Esophagus squamous epithelium (tissue), 5 donors: ENCODE measurements around the gene SNX14. TPM values are rescaled to one million over a fixed set of nuclear protein-coding genes. Genes with fewer than 3 reads are reported as not detected.
A peak's percentile ranks its signal among the peaks of the same experiment; 100 is the strongest.
"Not testable (repeated sequence)": the region's sequence is repeated elsewhere in the genome, so short reads cannot be mapped to it uniquely, and the experiment has no call there.

ENCODE experiments used
- DNase-seq: peaks from one replicate; lab custom pipeline; 2025; lab: John Stamatoyannopoulos, UW
- H3K27ac ChIP-seq, 4 donors: fragments of 200-600 bp; sonication (generic); one replicate each; pipeline ENCODE4 v1.5.1; 2016 to 2019; ENCODE audit warnings: mild to moderate bottlenecking in 1 of 4
- H3K27me3 ChIP-seq, 4 donors: fragments of 200-600 bp; sonication (generic); 1 replicate in 3 of 4; 2 replicates in 1 of 4; pipeline versions ENCODE4 v1.5.1 to v1.6.0; 2017 to 2021; ENCODE audit warnings: antibody characterized with exemption in 1 of 4
- H3K36me3 ChIP-seq, 3 donors: fragments of 200-600 bp; sonication (generic); one replicate each; pipeline ENCODE4 v1.5.1; 2016 to 2019
- H3K4me1 ChIP-seq, 3 donors: fragments of 200-600 bp; sonication (generic); one replicate each; pipeline ENCODE4 v1.5.1; 2017 to 2019
- H3K4me3 ChIP-seq, 4 donors: fragments of 200-600 bp; sonication (generic); 1 replicate in 3 of 4; 2 replicates in 1 of 4; pipeline ENCODE4 v1.5.1; 2016 to 2019; ENCODE audit warnings: mild to moderate bottlenecking in 2 of 4, moderate library complexity in 1 of 4
- H3K9me3 ChIP-seq, 3 donors: fragments of 200-600 bp; sonication (generic); one replicate each; pipeline ENCODE4 v1.5.1; 2016 to 2019
- CTCF ChIP-seq, 6 experiments: fragments of 450-650 bp in 4 of 6; fragments of 200-600 bp in 2 of 6; sonication (generic) in 2 of 6; IDR thresholded peaks; one replicate each; pipeline ENCODE4 v1.5.1; 2016 to 2019; ENCODE audit warnings: antibody characterized with exemption in 6 of 6, mild to moderate bottlenecking in 4 of 6, moderate library complexity in 4 of 6
- POLR2A ChIP-seq, 4 donors: fragments of 450-650 bp; IDR thresholded peaks; one replicate each; pipeline ENCODE4 v1.6.1; 2017; ENCODE audit warnings: antibody characterized with exemption in 4 of 4, mild to moderate bottlenecking in 4 of 4, moderate library complexity in 3 of 4
- WGBS, 2 donors: methylation state at CpG; one replicate each; pipeline ENCODE4 v1.1.5; 2018; 5-methylcytosine and 5-hydroxymethylcytosine counted together
- intact Hi-C: fragments of 100-400 bp; cut with DNase I; formaldehyde crosslinking; loops from one replicate; pipeline ENCODE4 v1.15.0; 2022
- total RNA-seq, 4 donors: library from RNA; depleted of rRNA; stranded (reverse); fragments of >200 nt; gene quantifications; one replicate each; pipeline ENCODE4 v1.1.0, GENCODE V29; 2016
- donor health status: DM: yes; HTN: yes; CAD: no.

SNX14 gene
- total RNA-seq, 4 donors from 2014 or later: 40.5 to 52.3 (median 46.2) TPM

DNA sequence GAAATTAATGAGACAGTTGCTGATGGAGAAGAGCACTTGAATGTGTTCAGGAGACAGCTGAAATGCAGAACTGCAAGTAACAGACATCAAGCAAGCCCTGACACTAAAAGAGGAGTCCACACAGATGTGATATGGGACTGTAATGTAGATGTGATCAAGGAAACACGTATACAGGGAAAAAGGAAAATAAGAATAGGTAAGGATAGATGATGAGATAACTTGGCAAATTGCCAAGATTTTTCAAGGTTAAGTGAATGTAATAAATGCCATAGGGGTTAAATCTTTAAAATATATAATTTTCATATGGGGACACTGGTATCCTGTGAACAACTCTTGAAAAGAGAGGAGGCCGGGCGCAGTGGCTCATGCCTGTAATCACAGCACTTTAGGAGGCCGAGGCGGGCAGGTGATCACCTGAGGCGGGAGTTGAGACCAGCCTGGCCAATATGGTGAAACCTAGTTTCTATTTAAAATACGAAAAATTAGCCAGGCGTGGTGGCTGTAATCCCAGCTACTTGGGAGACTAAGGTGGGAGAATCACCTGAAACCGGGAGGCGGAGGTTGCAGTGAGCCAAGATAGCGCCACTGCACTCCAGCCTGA, 7.2 kb upstream of the SNX14 start:
- no peaks in the 10 kb centered on the region for H3K4me1 ChIP-seq
- TF ChIP-seq CTCF (IDR thresholded peaks at IDR 0.05) (no peak), POLR2A (IDR thresholded peaks at IDR 0.05) (no peak)
- intact Hi-C loops: no loop called here
- no peak overlapping the region for H3K27ac ChIP-seq
- H3K4me3 ChIP-seq: no peak overlapping the region
- no peaks in the 10 kb centered on the region for H3K9me3 ChIP-seq
- DNase-seq: no peak
- peaks cover 0 to 24% (median 0%) of the 10 kb centered on the region in 3 donors for H3K36me3 ChIP-seq
- no peaks in the 10 kb centered on the region for H3K27me3 ChIP-seq
- WGBS, 2 donors: 79 to 81% methylated on average over 11 of the region's 11 CpGs

DNA sequence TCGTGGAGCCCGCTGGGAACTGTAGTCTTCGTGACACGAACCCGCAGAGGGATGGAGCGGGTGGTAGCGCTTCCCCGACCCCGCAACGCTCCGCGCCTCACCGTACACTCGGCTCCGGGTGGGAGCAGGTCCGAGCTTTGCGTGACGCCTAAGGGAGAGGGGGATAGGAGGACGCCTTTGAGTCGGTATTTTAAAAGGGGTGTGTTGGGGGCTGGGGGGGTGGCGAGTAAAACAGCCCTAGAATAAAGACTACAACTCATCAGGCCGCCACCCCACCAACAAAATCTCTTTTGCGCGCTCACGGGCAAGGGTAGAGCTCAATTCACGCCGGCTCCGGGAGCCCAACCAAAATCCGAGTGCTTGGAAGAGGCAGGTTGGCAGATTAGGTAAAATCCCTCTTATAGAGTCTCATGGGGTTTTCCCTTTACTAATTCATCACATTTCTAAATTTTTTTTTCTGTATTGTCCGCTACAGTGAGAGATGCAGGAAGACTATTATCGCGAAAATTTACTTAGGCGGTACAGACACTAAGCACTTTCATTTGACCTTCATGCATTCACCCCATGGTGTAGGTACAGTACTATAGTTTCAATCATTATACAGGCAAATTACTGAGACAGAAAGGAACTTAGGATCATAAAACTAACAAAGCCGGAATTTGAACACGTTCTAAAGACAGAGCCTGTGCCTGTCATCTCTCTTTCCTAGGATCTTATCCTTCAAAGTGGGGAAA, 706 bp upstream of the SNX14 start:
- Histone ChIP-seq H3K27me3 (no peaks in the 10 kb centered on the region), H3K4me3 (peak overlapping the region; percentile 48 to 87 (median 72)), H3K4me1 (peaks cover 0 to 28% (median 15%) of the 10 kb centered on the region in 3 donors), H3K36me3 (no peaks in the 10 kb centered on the region), H3K9me3 (no peaks in the 10 kb centered on the region), H3K27ac (peak overlapping the region; percentile 90 to 97 (median 92))
- TF ChIP-seq CTCF (IDR thresholded peaks at IDR 0.05) (no peak), POLR2A (IDR thresholded peaks at IDR 0.05) (no peak)
- 0 to 3% methylated on average over 18 to 28 of the region's 35 CpGs for WGBS, 2 donors
- intact Hi-C loops: no loop called here
- DNase-seq: no peak

- Histone ChIP-seq H3K36me3 (no peaks in the 10 kb centered on the region), H3K27ac (no peak overlapping the region), H3K27me3 (no peaks in the 10 kb centered on the region), H3K9me3 (no peaks in the 10 kb centered on the region), H3K4me3 (peak overlapping the region in 1 of 4 donors; percentile 87), H3K4me1 (peaks cover 0 to 28% (median 15%) of the 10 kb centered on the region in 3 donors)
- 92 to 100% methylated on average over 1 of the region's 1 CpG for WGBS, 2 donors
- TF ChIP-seq CTCF (IDR thresholded peaks at IDR 0.05) (no peak), POLR2A (IDR thresholded peaks at IDR 0.05) (no peak)
- DNase-seq: no peak
- intact Hi-C loops: no loop called here
Observed at GRCh38 chr6:85592033-85592432, 1.6 kb downstream of the SNX14 start.

DNA sequence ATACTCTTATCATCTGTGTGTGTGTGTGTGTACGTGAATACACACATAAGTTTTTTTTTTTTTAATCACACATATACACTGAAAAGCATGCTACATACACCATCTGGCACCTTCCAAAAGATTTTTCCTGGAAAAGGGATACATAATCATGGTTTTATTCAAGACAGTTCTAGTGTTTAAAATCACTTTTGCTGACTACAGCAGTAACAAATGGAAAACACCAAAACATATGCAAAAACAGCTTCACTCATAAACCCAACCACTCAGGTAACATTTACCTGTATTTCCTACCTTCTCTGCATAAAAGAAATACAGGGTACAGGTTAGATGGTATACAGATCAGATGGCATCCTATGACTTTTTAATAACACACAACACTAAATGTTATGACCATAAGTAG, 2.5 kb downstream of the SNX14 start:
- no peak overlapping the region for H3K4me3 ChIP-seq
- intact Hi-C loops: no loop called here
- no peaks in the 10 kb centered on the region for H3K36me3 ChIP-seq
- H3K4me1 ChIP-seq: peaks cover 0 to 28% (median 15%) of the 10 kb centered on the region in 3 donors
- 93 to 96% methylated on average over 1 of the region's 1 CpG for WGBS, 2 donors
- DNase-seq: no peak
- H3K9me3 ChIP-seq: no peaks in the 10 kb centered on the region
- no peaks in the 10 kb centered on the region for H3K27me3 ChIP-seq
- TF ChIP-seq POLR2A (IDR thresholded peaks at IDR 0.05) (no peak), CTCF (IDR thresholded peaks at IDR 0.05) (no peak)
- H3K27ac ChIP-seq: no peak overlapping the region

GRCh38 chr6:85585741-85586140, 7.9 kb downstream of the SNX14 start:
- TF ChIP-seq POLR2A (IDR thresholded peaks at IDR 0.05) (no peak), CTCF (IDR thresholded peaks at IDR 0.05) (no peak)
- Histone ChIP-seq H3K36me3 (no peaks in the 10 kb centered on the region), H3K9me3 (peaks cover 0 to 9% (median 9%) of the 10 kb centered on the region in 3 donors), H3K27me3 (no peaks in the 10 kb centered on the region), H3K4me1 (peaks cover 2 to 4% (median 4%) of the 10 kb centered on the region in 3 donors), H3K4me3 (no peak overlapping the region), H3K27ac (no peak overlapping the region)
- intact Hi-C loops: no loop called here
- WGBS, 2 donors: 81 to 87% methylated on average over 3 of the region's 3 CpGs
- DNase-seq: no peak

DNA sequence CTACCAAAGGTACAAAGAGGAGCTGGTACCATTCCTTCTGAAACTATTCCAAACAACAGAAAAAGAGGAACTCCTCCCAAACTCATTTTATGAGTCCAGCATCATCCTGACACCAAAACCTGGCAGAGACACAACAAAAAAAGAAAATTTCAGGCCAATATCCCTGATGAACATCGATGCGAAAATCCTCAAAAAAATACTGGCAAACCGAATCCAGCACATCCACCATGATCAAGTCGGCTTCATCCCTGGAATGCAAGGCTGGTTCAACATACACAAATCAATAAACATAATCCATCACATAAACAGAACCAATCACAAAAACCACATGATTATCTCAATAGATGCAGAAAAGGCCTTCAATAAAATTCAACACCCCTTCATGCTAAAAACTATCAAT, 10.8 kb downstream of the SNX14 start:
- DNase-seq, H3K27me3 ChIP-seq, H3K27ac ChIP-seq, H3K9me3 ChIP-seq, H3K4me3 ChIP-seq, intact Hi-C loops, H3K36me3 ChIP-seq: not testable (repeated sequence)
- peaks cover 3 to 12% (median 7%) of the 10 kb centered on the region in 3 donors for H3K4me1 ChIP-seq
- 91 to 98% methylated on average over 4 of the region's 4 CpGs for WGBS, 2 donors
